CD4-positive, alpha-beta T cell treated with Interleukin-12 subunit alpha and Interleukin-12 subunit beta, for 1 hour (primary cell): ENCODE data around the gene BFSP1.

Source experiments
- DNase-seq: peaks from one replicate; pipeline ENCODE4 v3.0.0-alpha.2; 2020

The BFSP1 gene

GRCh38 chr20:17530716-17531664, at the start of gene BFSP1:
BFSP1 (minus strand) TSS chr20:17531379; CDS start chr20:17531329, 50 bp downstream.
- peak; percentile 36 for DNase-seq

GRCh38 chr20:17580895-17581294, 49.7 kb upstream of the BFSP1 start:
- DNase-seq = no peak

GRCh38 chr20:17579369-17580039, 48.3 kb upstream of the BFSP1 start:
- DNase-seq = no peak

GRCh38 chr20:17576215-17576614, 45.0 kb upstream of the BFSP1 start:
- DNase-seq = no peak

DNA sequence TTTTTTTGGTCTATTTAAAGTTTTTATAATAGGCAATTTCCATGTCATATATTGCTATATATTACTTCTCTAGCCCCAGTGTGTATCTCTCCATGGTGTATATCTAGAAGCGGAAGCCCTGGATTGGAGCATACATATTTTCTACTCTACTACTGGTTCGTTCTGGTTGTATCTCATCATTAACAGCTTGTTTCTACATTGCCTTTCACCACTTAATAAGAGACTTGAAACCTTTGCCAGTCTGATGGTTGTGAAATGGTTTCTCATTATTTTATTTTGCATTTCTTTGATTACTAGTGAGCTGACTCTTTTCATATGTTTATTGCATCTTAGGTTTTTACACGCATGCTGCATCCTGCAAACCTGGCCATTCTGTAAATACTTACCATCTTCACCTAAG, 42.3 kb upstream of the BFSP1 start:
- no peak for DNase-seq

GRCh38 chr20:17572034-17572638, 41.0 kb upstream of the BFSP1 start:
- DNase-seq = no peak

DNA sequence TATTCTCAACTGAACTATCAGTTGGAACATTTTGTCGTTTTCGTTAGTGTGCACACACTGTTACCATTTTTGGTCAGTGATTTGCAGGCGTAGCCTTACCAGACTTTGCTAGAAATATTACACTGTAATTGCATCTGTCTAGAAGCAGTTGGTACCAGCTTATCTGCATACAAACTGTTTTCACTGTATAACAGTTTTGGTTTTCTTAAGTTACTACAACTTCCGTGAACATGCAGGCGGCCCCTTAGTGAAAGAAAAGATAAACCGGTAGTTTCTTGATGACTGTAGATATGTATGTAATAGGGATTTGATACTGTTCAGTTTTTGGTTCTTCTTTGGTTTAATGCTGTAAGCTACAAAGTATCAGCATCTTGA, 40.0 kb upstream of the BFSP1 start:
- DNase-seq = peak; percentile 20

DNA sequence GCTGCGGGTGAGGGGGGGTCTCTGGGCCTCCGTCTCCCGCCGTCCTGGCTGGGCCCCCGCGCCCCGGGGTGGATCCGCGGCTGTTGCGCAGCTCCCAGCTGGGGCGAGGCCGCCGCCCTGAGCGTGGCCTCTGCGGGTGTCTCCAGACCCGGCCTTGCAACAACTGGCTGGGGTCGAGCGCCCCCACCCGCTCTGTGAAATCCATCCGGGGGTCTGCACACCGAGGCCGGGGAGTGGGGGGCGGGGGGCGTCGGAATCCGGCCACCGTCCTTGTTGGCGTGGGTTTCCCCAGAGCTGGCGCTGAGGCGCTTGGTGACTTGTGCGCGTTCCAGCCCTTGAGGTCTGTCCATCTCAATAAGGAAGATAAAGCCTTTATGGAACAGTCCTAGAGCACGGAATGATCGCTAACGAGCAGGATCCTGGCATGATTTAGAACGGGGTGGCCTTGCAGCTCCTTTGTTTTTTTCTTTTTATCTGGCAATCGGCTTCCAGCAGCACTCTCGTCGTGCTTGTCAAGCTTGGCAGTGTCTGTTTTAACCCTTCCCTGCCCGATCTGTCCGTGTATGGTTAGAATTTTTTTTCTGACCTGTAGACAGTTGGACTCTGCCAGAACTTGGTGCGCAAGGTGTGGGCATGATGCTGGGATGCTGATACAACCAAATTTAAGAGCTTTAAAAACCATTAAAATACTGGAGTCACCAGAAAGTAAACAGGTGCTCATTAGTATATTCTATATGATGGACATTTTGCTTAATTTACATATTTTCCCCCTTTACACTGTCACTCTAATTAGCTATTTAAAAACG, 39.4 kb upstream of the BFSP1 start:
- DNase-seq = peak; percentile 31

- peak; percentile 88 for DNase-seq
Observed at GRCh38 chr20:17569616-17570346, 38.6 kb upstream of the BFSP1 start, which contains the start of gene DSTN. DSTN (plus strand) TSS chr20:17570075; CDS start chr20:17570209, 134 bp downstream.

DNA sequence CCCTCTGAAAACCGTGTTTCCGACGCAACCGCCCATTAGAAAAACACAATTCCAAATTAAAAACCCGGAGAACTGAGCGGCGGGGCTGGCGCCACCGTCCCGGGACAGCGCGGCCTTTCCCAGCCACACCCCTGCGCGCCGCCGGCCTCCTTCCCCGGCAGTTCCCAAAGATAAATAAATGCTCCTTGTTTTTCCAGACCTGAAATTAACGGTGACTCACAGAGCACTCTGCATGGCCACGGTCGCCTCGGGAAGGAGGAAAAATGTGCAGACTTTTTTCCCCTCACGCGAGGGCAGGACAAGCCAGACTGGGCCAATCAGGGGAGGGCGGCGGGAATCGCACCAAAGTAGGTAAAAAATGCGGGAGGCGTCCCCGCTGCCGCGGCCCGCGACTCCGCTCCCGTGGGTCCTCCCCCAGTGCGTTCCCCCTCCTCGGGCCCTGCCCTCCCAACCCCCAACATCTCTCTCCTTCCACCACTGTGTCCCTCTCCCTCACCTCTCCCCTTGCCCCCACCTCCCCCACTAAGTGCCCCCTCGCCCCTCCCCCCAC, 37.9 kb upstream of the BFSP1 start:
- DNase-seq = peak; percentile 8

- DNase-seq = no peak
Observed at GRCh38 chr20:17568045-17568788, 37.0 kb upstream of the BFSP1 start.

DNA sequence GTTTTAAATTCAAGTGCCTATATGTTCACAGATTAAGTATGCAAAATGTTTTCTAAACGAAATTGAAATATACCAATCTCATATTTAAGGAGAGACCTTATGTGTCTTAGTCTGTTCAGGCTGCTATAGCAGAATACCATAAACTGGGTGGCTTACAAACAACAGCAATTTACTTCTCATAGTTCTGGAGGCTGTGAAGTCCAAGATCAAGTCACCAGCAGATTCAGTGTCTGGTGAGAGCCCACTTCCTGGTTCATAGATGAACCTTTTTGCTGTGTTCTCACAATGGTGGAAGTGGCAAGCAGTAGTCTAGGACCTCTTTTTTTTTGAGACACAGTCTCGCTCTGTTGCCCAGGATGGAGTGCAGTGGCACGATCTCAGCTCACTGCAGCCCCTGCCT, 35.2 kb upstream of the BFSP1 start:
- DNase-seq = no peak

- no peak for DNase-seq
Observed at GRCh38 chr20:17565169-17565845, 34.1 kb upstream of the BFSP1 start.

GRCh38 chr20:17562804-17563305, 31.7 kb upstream of the BFSP1 start:
- no peak for DNase-seq

DNA sequence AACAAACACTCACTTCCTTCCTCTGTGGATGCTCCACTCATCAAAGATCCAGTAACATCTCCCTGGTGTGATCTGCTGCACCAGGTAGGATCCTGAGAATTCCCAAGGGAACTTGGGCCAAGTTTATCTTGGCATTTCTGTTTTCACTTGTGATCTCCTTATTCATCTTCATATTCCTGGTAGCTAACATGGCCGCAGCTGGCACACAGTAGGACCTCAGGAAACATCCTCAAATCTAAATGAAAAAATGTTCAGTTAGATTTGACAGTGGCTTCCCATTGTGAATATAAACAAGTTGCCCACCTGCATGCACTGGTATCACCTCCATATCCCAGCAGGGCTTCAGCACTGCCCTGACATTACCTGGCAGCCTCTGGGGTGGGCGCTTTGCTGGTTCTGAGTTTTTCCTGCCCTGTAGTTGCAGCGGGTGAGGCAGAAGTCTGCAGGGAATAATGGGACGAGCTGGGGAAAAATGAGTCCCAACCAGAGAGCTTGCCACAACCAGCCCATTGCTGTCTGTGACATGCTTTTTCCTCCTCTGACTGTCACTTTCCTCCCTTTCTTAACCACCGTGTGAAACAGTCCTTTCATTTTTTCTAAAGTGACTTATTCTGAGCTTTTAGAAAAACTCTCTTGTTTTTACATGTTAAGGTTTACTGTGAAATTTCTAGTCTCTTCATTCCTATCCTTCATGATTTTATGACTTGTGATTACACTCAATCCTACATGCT, 29.3 kb upstream of the BFSP1 start:
- no peak for DNase-seq

DNA sequence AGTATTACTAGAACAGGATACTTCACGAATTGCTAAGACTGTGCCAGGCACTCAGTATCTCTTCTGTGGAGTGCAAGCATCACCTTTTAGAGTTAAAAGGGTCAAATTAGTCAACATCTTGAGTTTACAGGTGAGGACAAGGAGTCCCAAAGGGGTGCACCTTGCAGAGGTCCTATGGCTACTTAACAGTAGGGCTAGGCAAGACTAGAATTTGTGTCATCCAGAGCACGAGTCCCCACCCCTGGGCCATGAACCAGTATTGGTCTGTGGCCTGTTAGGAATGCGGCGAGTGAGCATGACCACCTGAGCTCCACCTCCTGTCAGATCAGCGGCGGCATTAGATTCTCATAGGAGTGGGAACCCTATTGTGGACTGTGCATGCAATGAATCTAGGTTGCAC, 28.2 kb upstream of the BFSP1 start:
- DNase-seq = no peak

- no peak for DNase-seq
Observed at GRCh38 chr20:17558941-17559304, 27.7 kb upstream of the BFSP1 start.

- no peak for DNase-seq
Observed at GRCh38 chr20:17558154-17558940, 27.2 kb upstream of the BFSP1 start.

DNA sequence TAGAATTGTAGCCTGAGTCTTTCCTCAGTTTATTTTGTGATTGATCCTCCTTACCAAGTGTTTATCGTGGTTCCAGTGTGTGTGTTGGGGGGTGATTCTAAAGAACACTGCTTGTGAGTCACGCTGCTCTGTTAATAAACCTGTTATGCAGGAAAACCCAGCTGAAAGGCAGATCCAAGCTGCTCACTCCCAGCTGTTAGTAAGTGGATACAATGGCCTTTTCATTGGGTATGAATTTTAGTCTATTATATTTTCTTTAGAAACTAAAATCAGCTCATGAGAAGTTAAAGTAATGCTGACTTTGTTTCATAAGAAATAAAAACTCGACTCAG, 26.5 kb upstream of the BFSP1 start:
- DNase-seq = no peak
